IMR-90 (cell line): Measurements from ENCODE around the gene SMARCA4. TPM values are rescaled to one million over a fixed set of nuclear protein-coding genes. Genes with fewer than 3 reads are reported as not detected.

Experiments
- ATAC-seq: fragments of 200-7000 bp; cut with Tn5 transposase; 2 replicates; pipeline ENCODE4 v1.9.1; 2020; ENCODE audit warnings: low read depth, mild to moderate bottlenecking, moderate library complexity
- BruUV-seq: library from RNA; stranded (reverse); fragments of 400-500 nt; replicated peaks from 2 replicates; lab custom pipeline; 2021; lab: Mats Ljungman, UMichigan
- CTCF ChIA-PET: fragments of 300-600 bp; formaldehyde crosslinking; extraction: SDS; loops from one replicate; lab custom pipeline; 2021; ENCODE audit warnings: antibody characterized with exemption; lab: Yijun Ruan, JAX
- POLR2A ChIA-PET: fragments of 300-600 bp; sonication (Branson Sonifier 250); formaldehyde crosslinking; loops from one replicate; lab custom pipeline; 2022; ENCODE audit warnings: antibody characterized with exemption; ENCODE audit not compliant: unreplicated experiment; lab: Charles Lee
- DNase-seq: peaks from one replicate; pipeline ENCODE4 v3.0.0; 2013
- H2AFZ ChIP-seq: replicated peaks from 2 replicates; pipeline ENCODE3; 2013; ENCODE audit warnings: low read length, mild to moderate bottlenecking; ENCODE audit not compliant: poor library complexity
- H2AK5ac ChIP-seq: 2 replicates; pipeline ENCODE4 v1.6.1; 2013; ENCODE audit warnings: low read depth, low read length, inconsistent platforms
- H2AK9ac ChIP-seq: replicated peaks from 2 replicates; pipeline ENCODE3; 2013; ENCODE audit warnings: mild to moderate bottlenecking, low read depth, low read length, moderate library complexity; ENCODE audit not compliant: poor library complexity
- H2BK120ac ChIP-seq: 2 replicates; pipeline ENCODE4 v1.6.1; 2013; ENCODE audit warnings: low read depth, low read length, inconsistent platforms
- H2BK15ac ChIP-seq: 3 replicates; pipeline ENCODE4 v1.6.1; 2013; ENCODE audit warnings: low read depth, low read length, inconsistent platforms
- H2BK20ac ChIP-seq: 2 replicates; pipeline ENCODE4 v1.6.1; 2013; ENCODE audit warnings: low read depth, mild to moderate bottlenecking, inconsistent platforms, low read length, moderate library complexity
- H2BK5ac ChIP-seq: 2 replicates; pipeline ENCODE4 v1.6.1; 2013; ENCODE audit warnings: mild to moderate bottlenecking, low read depth, low read length, inconsistent platforms; ENCODE audit not compliant: poor library complexity, severe bottlenecking
- H3K14ac ChIP-seq: replicated peaks from 2 replicates; pipeline ENCODE4 v1.6.1; 2013; ENCODE audit warnings: low read depth, low read length, inconsistent platforms
- H3K18ac ChIP-seq: 2 replicates; pipeline ENCODE4 v1.6.1; 2013; ENCODE audit warnings: low read depth, low read length, control low read depth
- H3K23ac ChIP-seq: 2 replicates; pipeline ENCODE4 v1.6.1; 2013; ENCODE audit warnings: low read depth, low read length, inconsistent platforms
- H3K27ac ChIP-seq: 2 replicates; pipeline ENCODE4 v1.5.1; 2013; ENCODE audit warnings: mild to moderate bottlenecking, control low read depth, low read length; ENCODE audit not compliant: insufficient read depth
- H3K27me3 ChIP-seq: 2 replicates; pipeline ENCODE4 v1.6.1; 2013; ENCODE audit warnings: low read length; ENCODE audit not compliant: control insufficient read depth, insufficient read depth
- H3K36me3 ChIP-seq: 2 replicates; pipeline ENCODE4 v1.6.1; 2013; ENCODE audit warnings: low read length, mixed read lengths; ENCODE audit not compliant: control insufficient read depth, insufficient read depth
- H3K4ac ChIP-seq: 2 replicates; pipeline ENCODE4 v1.6.1; 2013; ENCODE audit warnings: low read depth, low read length, inconsistent platforms
- H3K4me1 ChIP-seq: 2 replicates; pipeline ENCODE4 v1.6.1; 2013; ENCODE audit warnings: low read length, mixed read lengths; ENCODE audit not compliant: control insufficient read depth, insufficient read depth
- H3K4me2 ChIP-seq: 2 replicates; pipeline ENCODE4 v1.6.1; 2013; ENCODE audit warnings: low read depth, mild to moderate bottlenecking, control low read depth, low read length, moderate library complexity
- H3K4me3 ChIP-seq: 2 replicates; pipeline ENCODE4 v1.5.1; 2013; ENCODE audit warnings: low read depth, mild to moderate bottlenecking, control low read depth, low read length, moderate library complexity; ENCODE audit not compliant: insufficient read depth
- H3K56ac ChIP-seq: 2 replicates; pipeline ENCODE4 v1.6.1; 2013; ENCODE audit warnings: low read length, inconsistent platforms; ENCODE audit not compliant: insufficient read depth; ENCODE audit errors: extremely low read depth
- H3K79me1 ChIP-seq, 2 experiments: 2 replicates each; pipeline ENCODE4 v1.6.1; 2013; ENCODE audit warnings: low read length in 2 of 2, inconsistent platforms in 1 of 2, low read depth in 1 of 2
- H3K9ac ChIP-seq: 2 replicates; pipeline ENCODE4 v1.6.1; 2013; ENCODE audit warnings: low read depth, low read length, control low read depth
- H3K9me1 ChIP-seq: 2 replicates; pipeline ENCODE4 v1.6.1; 2013; ENCODE audit warnings: low read length, inconsistent platforms; ENCODE audit not compliant: insufficient read depth
- H3K9me3 ChIP-seq: 2 replicates; pipeline ENCODE4 v1.6.1; 2013; ENCODE audit warnings: low read length; ENCODE audit not compliant: control insufficient read depth, insufficient read depth
- H4K20me1 ChIP-seq: 2 replicates; pipeline ENCODE4 v1.6.1; 2013; ENCODE audit warnings: low read length, inconsistent platforms; ENCODE audit not compliant: insufficient read depth
- H4K5ac ChIP-seq: 2 replicates; pipeline ENCODE4 v1.6.1; 2013; ENCODE audit warnings: mild to moderate bottlenecking, low read depth, low read length, control low read depth
- H4K8ac ChIP-seq, 2 experiments: 2 replicates each; pipeline ENCODE4 v1.6.1; 2013; ENCODE audit warnings: low read depth in 2 of 2, low read length in 2 of 2, control low read depth in 1 of 2, inconsistent platforms in 1 of 2
- H4K91ac ChIP-seq: 2 replicates; pipeline ENCODE4 v1.6.1; 2013; ENCODE audit warnings: low read depth, low read length, inconsistent platforms; ENCODE audit not compliant: insufficient read depth
- BHLHE40 ChIP-seq: fragments of 150-350 bp; IDR thresholded peaks from 2 replicates; pipeline ENCODE4 v1.6.1; 2016; ENCODE audit warnings: mild to moderate bottlenecking, low read depth, low read length
- CEBPB ChIP-seq: IDR thresholded peaks from 2 replicates; pipeline ENCODE4 v1.6.1; 2012; ENCODE audit warnings: low read depth, low read length, improper control_type of control experiment
- FOS ChIP-seq: fragments of 150-350 bp; IDR thresholded peaks from 2 replicates; pipeline ENCODE4 v1.6.1; 2016; ENCODE audit warnings: low read depth, low read length
- MAFK ChIP-seq: IDR thresholded peaks from 2 replicates; pipeline ENCODE4 v1.6.1; 2012; ENCODE audit warnings: low read depth, low read length, improper control_type of control experiment
- MAZ ChIP-seq: IDR thresholded peaks from 2 replicates; pipeline ENCODE4 v1.6.1; 2012; ENCODE audit warnings: low read depth, mild to moderate bottlenecking, low read length, improper control_type of control experiment, moderate library complexity, borderline replicate concordance
- MXI1 ChIP-seq: IDR thresholded peaks from 2 replicates; pipeline ENCODE4 v1.6.1; 2012; ENCODE audit warnings: low read depth, mild to moderate bottlenecking, low read length, moderate library complexity, borderline replicate concordance
- NFE2L2 ChIP-seq: fragments of 150-350 bp; IDR thresholded peaks from 2 replicates; pipeline ENCODE4 v1.6.1; 2016; ENCODE audit warnings: low read depth, mild to moderate bottlenecking, low read length
- POLR2A ChIP-seq: IDR thresholded peaks from 2 replicates; pipeline ENCODE4 v1.6.1; 2012; ENCODE audit warnings: mild to moderate bottlenecking, low read depth, low read length
- RAD21 ChIP-seq: IDR thresholded peaks from 2 replicates; pipeline ENCODE4 v1.6.1; 2012; ENCODE audit warnings: low read length, improper control_type of control experiment
- RCOR1 ChIP-seq: IDR thresholded peaks from 2 replicates; pipeline ENCODE4 v1.6.1; 2012; ENCODE audit warnings: mild to moderate bottlenecking, low read length, improper control_type of control experiment; ENCODE audit not compliant: insufficient replicate concordance
- RFX5 ChIP-seq: IDR thresholded peaks from 2 replicates; pipeline ENCODE4 v1.8.0; 2012; ENCODE audit warnings: low read depth, mild to moderate bottlenecking, low read length, moderate library complexity
- SMC3 ChIP-seq: fragments of 150-350 bp; IDR thresholded peaks from 2 replicates; pipeline ENCODE4 v1.6.1; 2016; ENCODE audit warnings: low read depth, mild to moderate bottlenecking, antibody characterized with exemption, low read length, moderate library complexity
- WGBS, 2 experiments: methylation state at CpG; one replicate each; pipeline versions ENCODE4 v1.1.5 to v1.1.7; 2013; ENCODE audit warnings: missing lambda C conversion rate in 2 of 2; ENCODE audit not compliant: insufficient read length in 1 of 2; ENCODE audit errors: extremely low coverage in 2 of 2; 5-methylcytosine and 5-hydroxymethylcytosine counted together
- dilution Hi-C: fragments of 300-500 bp; cut with HindIII; formaldehyde crosslinking; loops from one replicate; pipeline ENCODE4 v1.14.3; 2018; ENCODE audit warnings: low sequenced_read_pairs; ENCODE audit not compliant: unreplicated experiment
- in situ Hi-C: fragments of 300-500 bp; cut with MboI; formaldehyde crosslinking; loops from 3 replicates; pipeline ENCODE4 v1.14.3; 2019; ENCODE audit warnings: low sequenced_read_pairs, inconsistent platforms, mixed read lengths
- intact Hi-C: fragments of 100-400 bp; cut with micrococcal nuclease; formaldehyde crosslinking; loops from 2 replicates; pipeline ENCODE4 v1.10.0; 2022
- polyA plus RNA-seq, 3 experiments: library from polyadenylated mRNA; depleted of rRNA; stranded (reverse); fragments of >200 nt; gene quantifications; 2 replicates each; pipeline ENCODE4 v1.2.3, GENCODE V29; 2012; ENCODE audit warnings: low replicate concordance in 1 of 3
- total RNA-seq: library from RNA; depleted of rRNA; stranded (reverse); fragments of >200 nt; gene quantifications from 2 replicates; pipeline ENCODE4 v1.2.3, GENCODE V29; 2012
- TF ChIP-seq, protein P1 (sequence below): conservative IDR thresholded peaks from 2 replicates; pipeline ENCODE4 v1.5.1; 2012; ENCODE audit warnings: mild to moderate bottlenecking, low read depth, low read length, improper control_type of control experiment
- TF ChIP-seq, protein P2 (sequence below): fragments of 150-350 bp; IDR thresholded peaks from 2 replicates; pipeline ENCODE4 v1.6.1; 2016; ENCODE audit warnings: low read depth, mild to moderate bottlenecking, low read length, moderate library complexity, borderline replicate concordance
- TF ChIP-seq, protein P3 (sequence below): fragments of 150-350 bp; IDR thresholded peaks from 2 replicates; pipeline ENCODE4 v1.6.1; 2017; ENCODE audit warnings: mild to moderate bottlenecking, antibody characterized with exemption, low read length, low read depth

The SMARCA4 gene
- total and polyA plus RNA-seq, 2 of the 4 experiments (the other 2 are of a cell fraction): 41.4 to 85.6 TPM

DNA sequence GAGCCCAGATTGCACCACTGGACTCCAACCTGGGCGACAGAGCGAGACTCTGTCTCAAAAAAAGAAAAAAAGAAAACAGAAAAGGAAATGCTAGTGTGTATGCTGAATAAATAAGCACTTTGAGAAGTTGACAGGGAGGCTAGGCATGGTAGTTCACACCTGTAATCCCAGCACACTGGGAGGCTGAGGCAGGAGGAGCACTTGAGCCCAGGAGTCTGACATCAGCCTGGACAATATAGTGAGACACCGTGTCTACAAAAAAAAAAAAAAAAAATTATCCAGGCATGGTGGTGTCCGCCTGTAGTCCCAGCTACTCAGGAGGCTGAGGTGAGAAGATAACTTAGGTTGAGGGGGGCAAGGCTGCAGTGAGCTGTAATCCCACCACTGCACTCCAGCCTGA is 109.3 kb downstream of the SMARCA4 start:
- intact Hi-C loops: no loop called here

More for the DNA sequence above, 109.3 kb downstream of the SMARCA4 start:
- H3K4me2 ChIP-seq: no peak overlapping the region
- no peak overlapping the region for H3K9ac ChIP-seq
- in situ Hi-C loops: no loop called here
- H3K9me1 ChIP-seq: no peaks in the 10 kb centered on the region
- TF ChIP-seq RAD21 (no peak), MAFK (no peak), MAZ (no peak), MXI1 (no peak), SMC3 (no peak), NFE2L2 (no peak), CEBPB (no peak), RCOR1 (no peak), RFX5 (no peak), FOS (no peak), BHLHE40 (no peak), POLR2A (no peak)
- TF ChIP-seq, protein P1, sequence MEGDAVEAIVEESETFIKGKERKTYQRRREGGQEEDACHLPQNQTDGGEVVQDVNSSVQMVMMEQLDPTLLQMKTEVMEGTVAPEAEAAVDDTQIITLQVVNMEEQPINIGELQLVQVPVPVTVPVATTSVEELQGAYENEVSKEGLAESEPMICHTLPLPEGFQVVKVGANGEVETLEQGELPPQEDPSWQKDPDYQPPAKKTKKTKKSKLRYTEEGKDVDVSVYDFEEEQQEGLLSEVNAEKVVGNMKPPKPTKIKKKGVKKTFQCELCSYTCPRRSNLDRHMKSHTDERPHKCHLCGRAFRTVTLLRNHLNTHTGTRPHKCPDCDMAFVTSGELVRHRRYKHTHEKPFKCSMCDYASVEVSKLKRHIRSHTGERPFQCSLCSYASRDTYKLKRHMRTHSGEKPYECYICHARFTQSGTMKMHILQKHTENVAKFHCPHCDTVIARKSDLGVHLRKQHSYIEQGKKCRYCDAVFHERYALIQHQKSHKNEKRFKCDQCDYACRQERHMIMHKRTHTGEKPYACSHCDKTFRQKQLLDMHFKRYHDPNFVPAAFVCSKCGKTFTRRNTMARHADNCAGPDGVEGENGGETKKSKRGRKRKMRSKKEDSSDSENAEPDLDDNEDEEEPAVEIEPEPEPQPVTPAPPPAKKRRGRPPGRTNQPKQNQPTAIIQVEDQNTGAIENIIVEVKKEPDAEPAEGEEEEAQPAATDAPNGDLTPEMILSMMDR: no peak
- TF ChIP-seq, protein P2, sequence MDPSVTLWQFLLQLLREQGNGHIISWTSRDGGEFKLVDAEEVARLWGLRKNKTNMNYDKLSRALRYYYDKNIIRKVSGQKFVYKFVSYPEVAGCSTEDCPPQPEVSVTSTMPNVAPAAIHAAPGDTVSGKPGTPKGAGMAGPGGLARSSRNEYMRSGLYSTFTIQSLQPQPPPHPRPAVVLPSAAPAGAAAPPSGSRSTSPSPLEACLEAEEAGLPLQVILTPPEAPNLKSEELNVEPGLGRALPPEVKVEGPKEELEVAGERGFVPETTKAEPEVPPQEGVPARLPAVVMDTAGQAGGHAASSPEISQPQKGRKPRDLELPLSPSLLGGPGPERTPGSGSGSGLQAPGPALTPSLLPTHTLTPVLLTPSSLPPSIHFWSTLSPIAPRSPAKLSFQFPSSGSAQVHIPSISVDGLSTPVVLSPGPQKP: no peak
- TF ChIP-seq, protein P3, sequence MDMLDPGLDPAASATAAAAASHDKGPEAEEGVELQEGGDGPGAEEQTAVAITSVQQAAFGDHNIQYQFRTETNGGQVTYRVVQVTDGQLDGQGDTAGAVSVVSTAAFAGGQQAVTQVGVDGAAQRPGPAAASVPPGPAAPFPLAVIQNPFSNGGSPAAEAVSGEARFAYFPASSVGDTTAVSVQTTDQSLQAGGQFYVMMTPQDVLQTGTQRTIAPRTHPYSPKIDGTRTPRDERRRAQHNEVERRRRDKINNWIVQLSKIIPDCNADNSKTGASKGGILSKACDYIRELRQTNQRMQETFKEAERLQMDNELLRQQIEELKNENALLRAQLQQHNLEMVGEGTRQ: no peak
- H3K27me3 ChIP-seq: no peaks in the 10 kb centered on the region
- no peak overlapping the region for H3K14ac ChIP-seq
- H3K27ac ChIP-seq: no peak overlapping the region
- no peak overlapping the region for H3K56ac ChIP-seq
- 0 out of 4 replicates have a peak, but pooled peaks cover 0 to 4% of the 10 kb centered on the region in 2 experiments for H3K79me1 ChIP-seq
- no peaks in the 10 kb centered on the region for H4K20me1 ChIP-seq
- H4K5ac ChIP-seq: no peak overlapping the region
- no peak for DNase-seq
- no peak overlapping the region for H3K4ac ChIP-seq
- no peak overlapping the region for H2BK20ac ChIP-seq
- peaks cover 18% of the 10 kb centered on the region for H3K36me3 ChIP-seq
- no peak overlapping the region for H4K8ac ChIP-seq
- no TSS peak for BruUV-seq
- no peak overlapping the region for H3K18ac ChIP-seq
- WGBS, 2 experiments: 80% methylated on average over 1 of the region's 4 CpGs; no CpG with 5 or more reads in 1 of the 2 experiments
- H3K9me3 ChIP-seq: peaks cover 7% of the 10 kb centered on the region
- H2BK5ac ChIP-seq: no peak overlapping the region
- POLR2A ChIA-PET: no interaction called here
- H2AK9ac ChIP-seq: no peak overlapping the region
- dilution Hi-C loops: no loop called here
- no peaks in the 10 kb centered on the region for H3K4me1 ChIP-seq
- H3K4me3 ChIP-seq: no peak overlapping the region
- H2BK15ac ChIP-seq: no peak overlapping the region
- no peak overlapping the region for H2AK5ac ChIP-seq
- no peak for ATAC-seq
- no peak overlapping the region for H2AFZ ChIP-seq
- H2BK120ac ChIP-seq: no peak overlapping the region
- CTCF ChIA-PET: no interaction called here
- H3K23ac ChIP-seq: no peak overlapping the region
- no peak overlapping the region for H4K91ac ChIP-seq
